Activated T-helper 1 cell treated with anti-CD3 and anti-CD28 coated beads, Interleukin-2, amount 50 U/mL, for 16 hours (primary cell): ENCODE measurements around the gene IL19.
"Not testable (repeated sequence)": the region's sequence is repeated elsewhere in the genome, so short reads cannot be mapped to it uniquely, and the experiment has no call there.

Source experiments
- DNase-seq, 2 donors: peaks; one replicate each; pipeline ENCODE4 v3.0.0-alpha.2; 2020; ENCODE audit warnings: low read depth in 1 of 2, low spot score in 1 of 2

IL19 gene

DNA sequence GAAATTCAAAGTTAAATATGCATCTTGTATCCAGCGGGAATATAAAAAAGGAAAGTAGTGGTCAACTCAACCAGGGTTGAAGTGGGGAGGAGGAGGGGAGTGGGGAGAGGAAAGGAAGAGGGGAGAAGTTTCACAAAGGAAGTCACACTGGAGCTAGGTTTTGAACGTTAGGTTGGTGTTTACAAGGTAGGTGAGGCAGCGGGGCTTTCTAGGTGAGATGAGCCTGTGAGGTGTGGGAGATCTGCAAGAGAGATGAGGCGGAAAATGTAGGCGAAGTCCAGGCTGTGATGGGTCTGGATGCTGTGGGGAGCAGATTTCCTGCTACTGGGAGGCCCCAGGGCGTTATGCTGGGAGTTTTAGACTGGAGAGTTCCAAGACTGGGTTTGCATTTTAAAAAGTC, 58.7 kb downstream of the IL19 start:
- DNase-seq, result no peak

DNA sequence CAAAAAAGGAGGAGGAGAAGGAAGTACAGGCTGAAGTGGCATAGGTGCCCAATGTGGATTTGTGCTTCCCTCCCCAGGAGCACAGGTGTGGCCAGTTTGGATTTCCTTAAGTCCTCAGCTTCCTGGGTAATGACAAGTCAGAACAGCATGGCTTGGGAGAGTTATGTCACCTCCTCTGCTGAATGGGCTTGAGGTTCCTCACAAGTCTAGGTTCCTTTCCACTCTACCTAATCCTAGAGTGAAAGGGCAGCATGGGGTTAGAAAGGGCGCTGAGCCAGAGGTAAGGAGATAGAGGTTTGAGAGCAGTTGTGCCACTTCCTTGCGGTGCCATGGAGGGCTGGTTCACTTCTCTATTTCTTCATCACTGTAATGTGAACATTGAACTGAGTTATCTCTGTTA, 59.3 kb downstream of the IL19 start:
- DNase-seq, result no peak

DNA sequence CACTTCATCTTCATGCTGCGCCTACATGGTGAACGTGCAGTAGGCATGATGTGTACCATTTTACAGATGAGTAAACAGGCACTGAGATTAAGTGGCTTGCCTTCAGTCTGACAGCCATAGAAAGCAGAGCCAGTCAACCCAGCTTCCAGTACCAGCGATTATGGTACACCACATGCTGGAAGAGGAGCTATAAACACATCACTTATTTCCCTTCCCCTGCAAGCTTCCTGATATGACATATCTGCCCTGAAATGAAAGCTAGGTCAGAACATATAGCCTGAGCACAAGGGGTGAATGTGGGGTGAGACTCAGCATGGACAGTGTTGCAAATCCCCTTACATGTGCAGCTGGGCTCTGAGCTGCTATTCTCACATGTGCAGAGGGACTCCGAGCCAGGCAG, 61.1 kb downstream of the IL19 start:
- no peak for DNase-seq

DNA sequence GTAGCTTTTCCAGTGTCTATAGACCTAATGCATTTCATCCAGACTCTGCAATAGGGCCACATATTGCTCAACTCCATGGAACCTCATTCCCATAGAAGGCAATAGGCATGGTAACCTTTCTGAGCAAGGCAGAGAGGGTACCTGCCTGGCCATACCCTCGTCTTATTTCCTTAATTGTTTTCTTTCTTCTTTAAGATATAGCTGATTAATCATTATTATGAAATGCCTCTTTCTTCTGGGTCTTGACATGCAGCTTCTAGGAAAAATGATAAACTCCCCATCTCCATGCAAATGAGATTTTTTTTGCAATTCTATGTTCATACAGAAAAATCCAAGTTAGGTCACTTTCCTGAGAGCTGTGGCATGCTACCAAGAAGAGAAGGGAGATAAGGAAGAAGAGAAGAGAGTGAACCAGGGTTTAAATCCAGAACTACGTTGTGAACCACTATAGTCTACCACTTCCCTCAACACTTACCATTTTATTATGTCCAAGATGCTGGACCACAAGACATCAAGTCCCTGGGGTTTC, 61.8 kb downstream of the IL19 start:
- DNase-seq, result no peak

DNA sequence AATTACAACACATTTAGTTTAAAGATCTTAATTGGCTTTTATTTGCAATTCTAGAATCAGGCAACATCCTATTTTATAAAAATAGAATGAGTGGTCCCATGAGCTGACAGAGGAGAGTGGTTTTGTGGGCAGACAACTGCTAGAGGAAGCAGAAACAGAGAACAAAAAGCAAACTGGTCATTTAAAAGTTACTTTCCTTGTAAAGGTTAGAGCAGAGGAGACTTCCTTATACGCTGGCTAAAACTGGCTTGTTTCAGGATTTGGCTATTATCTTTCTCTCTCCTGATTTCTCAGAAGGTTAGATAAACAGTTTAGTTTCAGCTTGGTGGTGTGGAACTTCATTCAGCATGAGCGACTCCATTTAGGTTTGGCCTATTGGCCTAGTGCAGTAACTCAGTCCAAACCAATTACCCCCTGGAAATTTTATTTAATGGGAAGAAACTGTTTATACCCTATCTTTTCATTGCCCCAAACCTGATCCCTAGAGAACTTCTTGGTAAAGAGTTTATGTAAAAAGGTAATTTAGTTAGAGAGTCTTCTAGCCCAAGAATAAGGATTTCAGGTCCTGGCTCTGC, 62.6 kb downstream of the IL19 start:
- DNase-seq, result no peak

DNA sequence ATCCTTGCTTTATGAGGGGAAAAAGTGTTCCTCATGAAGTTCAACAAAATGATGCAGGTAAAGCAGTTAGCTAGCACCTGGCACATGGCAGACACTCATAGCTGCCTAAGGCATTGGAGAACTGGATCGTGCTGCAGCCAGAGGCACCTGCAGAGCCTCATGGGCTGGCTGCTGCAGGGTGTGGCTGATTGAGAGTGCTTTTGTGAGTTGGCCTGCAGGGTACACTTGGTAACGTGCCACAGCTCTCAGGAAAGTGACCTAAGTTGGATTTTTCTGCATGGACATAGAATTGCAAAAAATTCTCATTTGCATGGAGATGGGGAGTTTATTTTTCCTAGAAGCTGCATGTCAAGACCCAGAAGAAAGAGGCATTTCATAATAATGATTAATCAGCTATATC, 63.2 kb downstream of the IL19 start:
- no peak for DNase-seq

DNA sequence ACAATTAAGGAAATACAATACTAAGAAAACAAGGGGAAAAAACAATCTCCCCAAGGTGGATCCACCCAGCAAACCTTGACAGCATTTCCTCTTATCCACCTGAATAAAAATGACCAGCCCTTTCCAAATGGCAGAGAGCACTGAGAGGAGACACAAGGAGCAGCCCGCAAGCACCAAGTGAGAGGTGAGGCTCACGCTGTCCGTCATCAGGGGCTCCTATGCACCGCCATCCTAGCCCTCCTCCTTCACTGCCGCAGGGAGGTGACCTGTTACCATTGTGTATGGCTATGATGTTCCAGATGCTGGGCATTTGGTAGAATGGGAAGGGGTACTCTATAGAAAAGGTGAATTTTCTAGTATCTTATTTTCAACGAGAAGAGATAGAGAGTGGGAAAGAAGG, 63.6 kb downstream of the IL19 start:
- no peak for DNase-seq

DNA sequence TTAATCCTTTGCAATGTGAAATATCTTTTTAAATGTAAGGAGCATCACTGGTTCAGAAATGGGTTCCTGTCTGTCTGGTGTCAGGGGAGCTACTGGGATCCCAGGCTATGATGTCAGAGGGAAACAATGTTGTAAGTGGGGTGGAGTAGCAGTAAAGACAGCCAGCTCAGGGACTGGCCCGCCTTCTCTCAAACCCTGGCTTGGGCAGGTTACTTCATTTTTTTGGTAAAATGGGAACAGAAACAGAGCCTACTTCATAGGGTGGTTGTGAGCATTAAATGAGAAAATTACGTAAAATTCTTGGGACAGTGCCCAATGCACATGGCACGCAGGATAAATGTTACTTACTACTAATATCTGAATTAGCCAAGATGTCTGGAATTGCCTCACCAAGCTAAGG, 64.1 kb downstream of the IL19 start:
- DNase-seq, result no peak

DNA sequence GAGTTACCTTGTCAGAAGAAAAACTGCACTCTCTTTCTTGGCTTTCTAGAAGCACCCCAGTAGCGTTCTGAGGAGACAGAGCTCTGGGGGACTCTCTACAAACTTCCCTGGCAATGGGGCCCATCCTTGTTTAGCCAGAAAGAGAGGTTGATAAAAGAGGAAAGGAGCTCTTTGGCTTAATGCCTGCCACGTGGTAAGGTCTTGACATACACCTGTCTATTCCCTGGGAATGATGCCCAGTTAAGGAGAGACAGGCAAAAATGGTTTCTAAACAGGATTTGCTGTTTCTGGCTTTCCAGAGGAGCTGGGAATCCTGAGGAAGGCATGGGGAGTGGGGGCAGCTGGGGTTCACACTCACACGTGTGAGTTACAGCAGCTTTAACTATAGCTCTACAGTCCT, 64.6 kb downstream of the IL19 start:
- no peak for DNase-seq

DNA sequence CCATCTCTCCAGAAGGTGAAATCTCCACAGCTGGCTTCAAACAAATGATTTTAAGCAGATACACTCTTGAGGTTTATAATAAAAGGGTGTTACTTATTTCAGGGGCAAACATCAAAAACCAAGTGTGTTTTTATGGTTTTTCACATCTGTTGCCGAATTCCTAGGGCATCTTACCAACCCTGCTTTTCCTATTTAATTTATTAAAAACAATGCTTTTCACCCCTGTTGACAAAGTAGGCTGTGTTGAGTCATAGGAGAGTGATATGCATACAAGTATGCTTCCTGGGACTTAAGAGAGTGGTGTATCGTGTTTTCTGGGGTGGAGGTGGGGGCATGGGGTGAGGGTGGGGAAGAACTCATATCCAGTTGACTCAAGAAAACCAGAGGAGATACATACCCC, 65.5 kb downstream of the IL19 start:
- no peak for DNase-seq

DNA sequence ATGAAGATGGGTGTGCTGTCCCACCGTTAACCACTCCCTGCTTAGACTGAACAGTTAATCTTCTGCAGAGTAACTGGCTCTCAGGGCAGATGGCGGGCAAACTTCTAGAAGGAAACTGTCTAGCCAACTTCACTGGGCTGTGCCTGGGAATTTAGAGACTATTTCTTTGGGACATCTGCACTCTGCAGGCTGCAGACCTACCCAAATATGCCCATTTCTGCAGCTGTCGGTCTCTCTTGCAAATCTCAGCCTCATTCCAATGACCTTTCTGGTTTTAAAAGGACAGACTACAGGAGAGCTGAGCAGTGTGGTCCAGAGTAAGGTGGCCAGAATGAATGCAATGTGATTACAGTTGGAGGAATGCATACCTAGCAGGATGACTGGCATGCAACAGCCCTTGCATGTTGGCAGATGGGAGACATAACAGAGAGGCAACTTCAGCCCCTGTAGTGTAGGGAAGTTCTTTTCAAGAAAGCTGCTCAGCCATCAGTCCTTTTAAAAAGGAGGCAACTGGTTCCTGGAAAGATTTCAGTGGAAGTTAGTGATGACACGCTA, 68.5 kb downstream of the IL19 start:
- no peak for DNase-seq

DNA sequence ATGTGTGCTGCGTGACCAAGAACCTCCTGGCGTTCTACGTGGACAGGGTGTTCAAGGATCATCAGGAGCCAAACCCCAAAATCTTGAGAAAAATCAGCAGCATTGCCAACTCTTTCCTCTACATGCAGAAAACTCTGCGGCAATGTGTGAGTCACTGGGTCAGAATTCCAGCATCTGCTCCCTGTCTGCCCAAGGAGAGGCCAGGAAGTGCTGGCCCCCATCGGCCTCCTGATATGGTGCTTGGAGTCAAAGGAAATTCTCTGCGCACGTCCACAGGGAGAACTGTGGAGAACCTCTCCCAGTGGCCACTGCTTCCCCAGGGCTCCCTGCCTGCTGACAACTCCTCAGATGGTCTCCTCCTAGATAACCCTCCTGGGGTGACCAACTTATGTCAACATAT, 69.3 kb downstream of the IL19 start:
- no peak for DNase-seq

DNA sequence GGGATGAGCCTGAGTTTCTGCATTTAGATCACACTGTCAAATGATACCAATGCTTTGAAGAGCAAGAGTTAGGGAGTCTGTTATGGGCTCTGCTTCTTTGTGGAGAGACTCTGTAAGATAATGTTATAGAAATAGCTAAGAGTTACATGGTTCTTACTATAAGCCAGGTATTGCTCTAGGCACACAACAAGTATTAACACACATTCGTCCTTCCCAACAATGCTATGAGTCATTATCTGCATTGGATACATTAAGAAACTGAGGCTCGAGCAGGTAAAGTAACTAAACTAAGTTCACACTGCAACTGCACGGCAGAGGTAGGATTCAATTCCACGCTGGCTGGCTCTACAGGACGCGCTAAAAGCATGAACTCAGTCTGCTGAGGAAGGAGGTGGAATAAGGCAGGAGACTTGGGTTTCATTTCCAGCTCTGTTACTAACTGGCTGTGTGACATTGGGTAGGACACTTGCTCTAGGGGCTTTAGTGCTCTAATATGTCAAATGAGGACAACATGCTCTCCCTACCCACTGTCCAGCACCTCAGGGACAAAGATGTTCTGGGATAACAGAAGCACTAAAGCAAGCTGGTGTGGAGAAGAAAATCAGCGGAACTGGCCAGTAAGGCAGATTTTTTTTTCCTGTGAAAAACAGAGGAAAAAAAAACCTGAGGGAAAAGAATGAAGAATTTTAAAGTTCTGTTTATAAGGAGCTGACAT, 71.2 kb downstream of the IL19 start:
- DNase-seq, result no peak

DNA sequence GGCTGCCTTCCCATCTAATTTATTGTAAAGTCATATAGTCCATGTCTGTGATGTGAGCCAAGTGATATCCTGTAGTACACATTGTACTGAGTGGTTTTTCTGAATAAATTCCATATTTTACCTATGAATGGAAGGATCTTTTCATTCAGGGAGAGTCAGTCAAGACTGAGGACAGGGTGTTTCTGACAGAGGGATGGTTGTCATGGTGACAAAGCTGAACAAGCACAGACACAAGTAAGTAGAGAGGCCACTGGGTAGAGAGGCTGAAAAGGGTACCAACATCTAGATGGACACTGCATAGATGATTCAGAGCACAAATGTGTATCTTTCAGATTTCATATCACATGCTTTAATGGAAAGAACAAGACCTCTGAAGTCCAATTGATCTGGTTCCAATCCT, 72.3 kb downstream of the IL19 start:
- no peak for DNase-seq

DNA sequence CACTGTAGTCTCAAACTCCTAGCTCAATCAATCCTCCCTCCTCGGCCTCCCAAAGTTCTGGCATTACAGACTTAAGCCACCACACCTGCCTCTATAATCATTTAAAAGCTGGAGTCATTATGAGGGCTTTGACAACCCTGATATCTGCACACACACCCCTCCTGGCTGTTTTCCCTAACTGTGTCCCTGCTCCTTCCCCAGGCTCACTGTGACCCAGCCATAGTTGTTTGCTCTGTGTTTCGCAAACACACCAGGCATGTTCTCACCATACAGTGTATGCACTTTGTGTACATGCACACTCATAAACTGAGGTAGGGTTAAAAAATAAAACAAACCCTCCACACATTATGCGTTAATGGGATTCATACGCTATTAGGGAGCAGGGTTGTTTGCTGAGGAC, 73.1 kb downstream of the IL19 start:
- no peak for DNase-seq

DNA sequence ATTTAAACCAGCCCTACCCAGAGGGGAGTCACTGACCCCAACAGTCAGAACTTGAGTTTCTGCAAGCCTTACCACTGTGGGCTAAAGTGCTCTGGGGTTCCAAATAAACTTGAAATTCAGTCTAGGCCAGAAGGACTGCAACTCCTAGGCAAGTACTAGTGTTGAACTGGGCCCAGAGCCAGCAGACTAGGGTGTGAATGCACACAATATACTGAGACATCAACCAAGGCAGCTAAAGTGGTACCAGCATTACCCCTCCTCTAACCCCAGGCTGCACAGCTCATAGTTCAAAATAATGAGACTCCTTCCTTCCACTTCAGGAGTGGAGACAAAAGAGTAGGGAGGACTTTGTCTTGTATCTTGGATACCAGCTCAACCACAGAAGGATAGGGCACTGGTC, 75.9 kb downstream of the IL19 start:
- no peak for DNase-seq

DNA sequence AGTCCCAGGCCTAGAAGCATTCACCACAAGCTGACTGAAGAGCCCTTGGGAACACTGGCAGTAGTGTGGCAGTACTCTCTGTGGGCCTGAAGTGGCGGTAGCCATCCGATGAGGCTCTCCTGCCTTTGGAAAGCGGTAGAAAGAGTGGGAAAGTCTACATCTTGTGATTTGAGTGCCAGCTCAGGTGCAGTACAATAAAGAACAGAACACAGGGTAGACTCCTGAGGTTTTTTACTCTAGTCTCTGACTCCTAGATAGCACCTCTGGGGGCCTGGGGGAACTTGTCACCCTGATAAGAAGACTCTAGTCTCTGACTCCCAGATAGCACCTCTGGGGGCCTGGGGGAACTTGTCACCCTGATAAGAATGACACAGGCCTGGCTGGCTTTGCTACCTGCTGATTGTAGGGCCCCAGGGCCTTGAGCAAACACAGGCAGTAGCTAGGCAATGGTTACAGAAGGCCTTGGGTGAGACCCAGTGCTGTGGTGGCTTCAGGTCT, 76.8 kb downstream of the IL19 start:
- no peak for DNase-seq

DNA sequence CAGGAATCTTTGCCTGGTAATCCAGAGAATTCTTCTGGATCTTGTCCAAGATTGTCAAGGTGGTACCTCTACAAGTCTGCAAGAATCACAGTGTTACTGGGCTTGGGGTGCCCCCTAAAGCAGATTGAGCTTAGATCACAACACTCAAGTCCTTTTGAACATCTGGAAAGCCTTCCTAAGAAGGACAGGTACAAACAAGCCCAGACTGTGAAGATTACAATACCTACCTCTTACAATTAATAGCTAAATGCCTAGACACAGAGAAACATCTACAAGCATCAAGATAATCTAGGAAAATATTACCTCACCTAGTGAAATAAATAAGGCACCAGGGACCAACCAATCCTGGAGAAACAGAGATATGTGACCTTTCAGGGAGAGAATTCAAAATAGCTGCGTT, 77.4 kb downstream of the IL19 start:
- DNase-seq, result no peak

DNA sequence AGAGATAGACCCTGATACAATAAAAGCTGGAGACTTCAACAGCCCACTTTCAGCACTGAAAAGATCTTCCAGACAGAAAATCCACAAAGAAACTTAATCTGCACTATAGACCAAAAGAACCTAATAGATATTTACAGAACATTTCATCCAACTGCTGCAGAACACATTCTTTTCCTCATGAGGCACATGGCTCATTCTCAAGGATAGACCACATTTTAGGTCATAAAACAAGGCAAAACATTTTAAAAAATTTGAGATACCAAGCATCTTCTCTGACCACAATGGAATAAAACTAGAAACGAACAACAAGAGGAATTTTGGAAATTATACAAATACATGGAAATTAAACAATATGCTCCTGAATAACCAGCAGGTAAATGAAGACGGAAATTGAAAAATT, 79.8 kb downstream of the IL19 start:
- DNase-seq, result no peak

DNA sequence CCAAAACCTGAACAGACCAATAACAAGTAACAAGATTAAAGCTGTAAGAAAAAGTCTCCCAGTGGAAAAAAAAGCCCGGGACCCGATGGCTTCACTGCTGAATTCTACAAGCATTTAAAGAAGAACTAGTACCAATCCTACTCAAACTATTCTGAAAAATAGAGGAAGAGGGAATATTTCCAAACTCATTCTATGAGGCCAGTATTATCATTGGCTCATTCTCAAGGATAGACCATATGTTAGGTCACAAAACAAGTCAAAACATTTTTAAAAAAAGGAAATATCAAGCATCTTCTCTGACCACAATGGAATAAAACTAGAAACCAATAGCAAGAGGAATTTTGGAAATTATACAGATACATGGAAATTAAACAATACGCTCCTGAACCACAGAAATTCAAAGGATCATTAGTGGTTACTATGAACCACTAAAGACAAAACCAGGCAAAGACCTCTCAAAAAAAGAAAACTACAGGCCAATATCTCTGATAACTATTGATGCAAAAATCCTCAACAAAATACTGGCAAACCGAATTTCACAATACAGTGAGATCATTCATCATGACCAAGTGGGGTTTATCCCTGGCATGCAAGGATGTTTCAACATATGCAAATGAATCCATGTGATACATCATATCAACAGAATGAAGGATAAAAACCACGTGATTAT, 80.9 kb downstream of the IL19 start:
- no peak for DNase-seq

DNA sequence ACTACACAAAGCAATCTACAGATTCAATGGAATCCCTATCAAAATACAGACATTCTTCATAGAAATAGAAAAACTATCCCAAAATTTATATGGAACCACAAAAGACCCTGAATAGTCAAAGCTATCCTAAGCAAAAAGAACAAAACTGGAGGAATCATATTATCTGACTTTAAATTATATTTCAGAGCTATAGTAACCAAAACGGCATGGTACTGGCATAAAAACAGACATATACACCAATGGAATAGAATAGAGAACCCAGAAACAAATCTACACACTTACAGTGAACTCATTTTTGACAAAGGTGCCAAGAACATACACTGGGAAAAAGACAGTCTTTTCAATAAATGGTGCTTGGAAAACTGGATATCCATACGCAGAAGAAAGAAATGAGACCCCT, 82.1 kb downstream of the IL19 start:
- not testable (repeated sequence) for DNase-seq

DNA sequence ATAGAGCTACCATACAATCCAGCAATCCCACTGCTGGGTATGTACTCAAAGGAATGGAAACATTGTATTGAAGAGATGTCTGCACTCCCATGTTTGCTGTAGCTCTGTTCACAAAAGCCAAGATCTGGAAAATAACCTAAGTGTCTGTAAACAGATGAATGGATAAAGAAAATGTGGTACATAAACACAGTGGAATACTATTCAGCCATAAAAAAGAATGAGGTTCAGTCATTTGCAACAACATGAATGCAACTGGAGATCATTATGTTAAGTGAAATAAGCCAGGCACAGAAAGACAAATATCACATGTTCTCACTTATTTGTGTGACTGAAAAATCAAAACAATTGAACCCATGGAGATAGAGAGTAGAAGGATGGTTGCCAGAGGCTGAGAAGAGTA, 83.1 kb downstream of the IL19 start:
- DNase-seq, result not testable (repeated sequence)
